RPMI7951 (cell line): Measurements from ENCODE around the gene MCM3. TPM values are rescaled to one million over a fixed set of nuclear protein-coding genes. Genes with fewer than 3 reads are reported as not detected.

Experiments used
- DNase-seq: peaks from one replicate; pipeline ENCODE4 v3.0.0-alpha.2; 2012; ENCODE audit warnings: low read depth
- total RNA-seq: library from RNA; depleted of rRNA; stranded (reverse); fragments of >200 nt; shearing (Covaris generic); gene quantifications from 2 replicates; pipeline ENCODE4 v1.2.3, GENCODE V29; 2014

MCM3 gene
- total RNA-seq, 1 experiment from 2014 or later = 101 TPM

DNA sequence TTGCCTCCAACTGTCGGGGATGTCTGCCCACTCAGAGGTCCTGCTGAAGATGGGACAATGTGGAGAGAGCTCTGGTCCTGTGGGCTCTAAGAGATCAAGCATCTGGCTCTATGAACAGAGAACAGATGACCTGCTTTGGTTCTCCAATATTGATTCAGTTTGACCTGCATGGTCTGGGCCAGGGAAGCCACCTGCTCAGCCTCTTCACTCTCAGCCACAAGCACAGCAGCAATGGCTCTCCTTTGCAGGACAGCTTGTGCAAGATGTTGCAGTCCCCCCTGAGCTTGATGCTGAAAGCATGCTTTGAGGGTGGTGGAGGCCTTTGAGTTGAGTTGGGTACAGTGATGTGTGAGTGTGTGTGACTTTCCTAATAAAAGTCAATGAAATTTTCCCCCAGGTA, 18.6 kb upstream of the MCM3 start:
- no peak for DNase-seq

DNA sequence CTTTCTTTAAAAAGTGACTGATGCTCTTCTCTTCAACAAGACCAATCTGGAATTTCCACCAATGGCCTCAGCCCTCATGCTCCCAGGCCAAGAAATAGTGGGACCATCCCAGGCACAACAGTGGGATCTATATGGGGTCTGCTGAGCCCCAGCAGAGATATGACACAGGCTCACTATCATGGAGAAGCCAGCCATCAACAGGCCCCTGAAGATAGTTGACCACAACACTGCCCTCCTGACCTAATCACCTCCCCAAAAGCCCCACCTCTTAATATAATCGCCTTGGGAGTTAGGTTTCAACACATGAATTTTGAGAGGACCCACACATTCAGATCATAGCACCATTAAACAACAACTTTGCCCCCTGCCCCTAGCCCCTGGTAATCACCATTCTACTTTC, 16.8 kb upstream of the MCM3 start:
- DNase-seq = no peak

DNA sequence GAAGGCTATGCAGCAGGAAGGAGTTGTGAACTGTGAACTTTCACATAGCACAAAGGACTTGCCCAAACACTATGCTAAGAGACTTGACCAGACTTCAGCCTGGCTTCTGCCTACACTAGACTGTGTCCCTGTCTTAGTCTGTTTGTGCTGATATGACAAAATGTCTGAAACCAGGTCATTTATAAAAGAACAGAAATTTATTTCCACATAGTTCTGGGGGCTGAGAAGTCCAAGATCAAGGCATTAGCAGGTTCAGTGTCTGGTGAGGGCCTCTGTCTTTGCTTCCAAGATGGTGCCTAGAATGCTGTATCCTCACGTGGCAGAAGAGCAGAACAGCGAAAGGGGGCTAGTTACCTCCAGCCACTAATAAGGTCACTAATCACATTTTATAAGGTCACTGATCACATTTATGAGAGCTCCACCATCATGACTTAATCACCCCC, 16.0 kb upstream of the MCM3 start:
- DNase-seq = no peak

DNA sequence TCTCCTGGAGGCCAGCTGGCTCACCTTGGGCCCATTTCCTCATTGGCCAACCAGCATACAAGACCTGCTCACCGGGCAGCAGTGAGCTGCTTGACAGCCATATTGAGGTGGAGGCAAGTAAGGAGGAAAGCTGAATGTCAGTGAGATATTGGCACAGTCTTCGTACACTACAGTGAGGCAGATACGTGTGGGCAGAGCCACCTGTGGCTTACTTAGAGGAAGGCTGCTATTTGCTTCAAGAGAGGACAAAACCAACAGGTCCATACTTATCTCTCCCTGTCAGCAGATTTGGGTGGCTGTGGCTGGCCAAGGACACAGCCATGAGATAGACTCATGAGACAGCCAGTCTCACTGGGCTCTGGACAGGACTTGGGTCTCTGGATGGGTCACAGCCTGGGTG, 15.1 kb upstream of the MCM3 start:
- no peak for DNase-seq

DNA sequence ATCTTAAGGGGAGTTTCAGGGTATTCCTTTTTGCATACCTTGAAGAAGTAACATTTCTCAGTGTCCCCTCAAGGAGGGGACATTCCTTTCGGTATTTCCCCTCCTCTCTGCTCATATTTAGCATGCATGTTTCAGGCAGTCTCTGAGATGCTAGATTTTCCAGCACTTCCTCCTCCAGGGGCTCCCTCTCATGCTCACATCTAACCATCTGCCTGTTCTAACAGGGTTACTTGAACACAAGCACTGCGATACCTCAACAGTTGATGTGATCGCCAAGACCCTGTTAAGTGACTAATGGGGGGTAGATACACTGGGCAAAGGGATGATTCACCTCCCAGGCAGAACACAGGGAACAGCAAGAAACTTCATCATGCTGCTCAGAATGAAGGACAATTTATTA, 12.9 kb upstream of the MCM3 start:
- no peak for DNase-seq

DNA sequence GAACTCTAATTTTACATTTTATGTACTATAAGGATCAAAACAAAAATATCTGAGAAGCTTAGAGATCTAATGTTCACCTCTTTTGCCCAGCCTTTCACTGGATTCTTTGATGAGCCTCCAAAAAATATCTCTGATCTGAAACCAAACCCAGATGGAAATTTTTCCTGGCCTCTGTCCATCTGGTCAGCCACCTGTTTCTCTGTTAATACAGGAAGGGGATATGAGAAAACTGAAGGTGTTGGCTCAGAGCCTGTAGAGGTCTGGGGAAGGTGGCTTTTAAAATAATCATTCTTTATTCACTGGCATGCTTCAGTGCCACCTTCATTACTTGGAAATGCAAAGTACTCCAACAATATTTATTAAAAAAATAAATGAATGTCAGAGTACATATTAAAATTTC, 8.5 kb upstream of the MCM3 start:
- DNase-seq = no peak

DNA sequence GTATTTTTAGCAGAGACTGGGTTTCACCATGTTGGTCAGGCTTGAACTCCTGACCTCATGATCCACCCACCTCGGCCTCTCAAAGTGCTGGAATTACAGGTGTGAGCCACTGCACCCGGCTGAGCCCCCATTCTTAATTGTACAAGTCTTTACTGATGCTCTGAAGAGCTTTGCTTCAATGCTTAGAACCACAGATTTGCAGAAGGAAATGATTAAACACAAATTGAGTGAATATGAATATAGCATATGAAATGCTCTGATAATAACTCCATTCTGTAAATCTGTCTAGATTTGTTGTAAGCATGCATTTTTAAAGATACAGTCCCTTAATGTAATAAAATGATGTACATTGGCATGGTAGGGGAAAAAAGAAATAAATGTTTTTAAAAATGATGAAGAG, 4.3 kb upstream of the MCM3 start:
- DNase-seq = no peak

DNA sequence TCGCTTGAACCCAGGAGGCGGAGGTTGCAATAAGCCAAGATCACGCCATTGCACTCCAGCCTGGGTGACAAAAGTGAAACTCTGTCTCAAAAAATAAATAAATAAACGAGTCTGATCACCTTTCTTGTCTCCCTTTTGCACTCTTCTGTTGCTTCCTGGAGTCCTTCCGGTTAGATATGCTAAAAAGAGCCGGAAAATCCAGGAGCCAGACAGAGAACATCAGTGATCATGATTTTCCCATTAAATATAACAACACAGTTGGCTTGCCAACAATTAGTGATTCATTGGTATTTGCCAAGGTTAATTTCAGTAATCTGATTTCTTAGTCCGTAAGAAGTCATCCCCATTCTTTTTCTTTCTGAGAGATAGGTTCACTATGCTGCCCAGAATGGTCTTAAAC, 3.7 kb upstream of the MCM3 start:
- no peak for DNase-seq

DNA sequence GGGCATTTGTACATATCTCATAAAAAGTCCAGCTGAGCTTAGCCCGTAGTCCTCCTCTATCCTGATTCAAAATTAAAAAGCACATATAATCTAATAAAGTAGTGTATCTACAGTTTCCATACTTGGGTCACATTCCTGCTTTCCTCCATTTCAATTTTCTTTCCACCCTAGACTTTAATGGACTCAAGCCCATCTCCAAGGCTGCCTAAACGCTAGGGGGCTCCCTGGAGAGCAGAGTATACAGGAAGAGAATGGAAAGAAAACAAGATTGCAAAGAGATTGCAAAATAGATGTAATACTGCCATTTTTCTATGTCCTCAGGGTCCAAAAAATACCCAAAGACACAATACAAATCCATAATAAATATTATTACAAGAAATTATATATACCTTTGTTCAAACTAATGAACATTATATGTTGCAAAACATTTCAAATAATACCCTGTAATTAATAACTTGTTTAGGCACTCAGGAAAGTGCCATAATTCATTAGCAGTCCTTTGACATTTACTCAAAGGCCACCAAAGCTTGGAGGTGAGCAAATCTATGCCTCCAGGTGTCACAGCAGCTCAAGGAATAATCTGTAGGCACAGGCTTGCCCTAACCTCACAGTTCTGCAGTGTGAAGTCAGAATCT, 2.4 kb upstream of the MCM3 start:
- peak; percentile 74 for DNase-seq

DNA sequence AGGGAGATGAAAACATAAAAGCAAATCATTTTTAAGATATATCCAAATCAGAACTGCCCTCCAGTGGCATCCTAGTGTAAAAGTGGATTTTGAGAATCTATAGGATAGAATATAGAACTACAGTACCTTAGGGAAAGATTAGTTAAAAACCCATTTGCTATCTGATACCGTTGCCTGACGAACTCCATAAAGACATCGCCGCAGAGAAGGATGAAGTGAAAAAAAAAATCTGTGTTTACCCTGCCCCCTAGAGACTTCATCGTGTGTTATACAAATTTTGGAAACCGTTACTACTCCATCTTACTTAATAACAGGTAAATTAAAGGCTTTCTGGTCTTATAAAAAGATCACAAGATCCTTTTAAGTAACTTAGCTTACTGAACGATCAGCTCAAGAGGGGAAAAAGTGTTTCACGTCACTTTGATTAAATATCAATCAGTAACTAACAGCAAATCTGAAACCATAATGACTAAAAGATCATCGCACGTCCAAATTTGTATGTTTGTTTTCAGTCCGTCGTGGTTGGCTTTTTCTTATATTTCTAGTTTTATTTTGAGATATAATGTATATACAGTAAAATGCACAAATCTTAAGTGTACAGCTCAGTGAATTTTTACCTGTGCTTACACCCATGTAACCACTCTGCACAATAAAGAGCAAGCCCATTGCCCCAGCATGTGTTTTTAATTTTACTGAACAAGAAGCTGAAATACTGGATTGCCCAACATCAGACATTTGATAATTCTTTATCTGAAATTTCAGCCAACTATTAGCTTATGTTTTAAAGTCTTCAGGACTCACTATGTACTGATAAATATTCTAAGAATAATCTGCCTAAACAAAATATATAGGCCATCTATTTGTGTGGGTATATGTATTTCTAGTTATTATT, 881 bp upstream of the MCM3 start:
- DNase-seq = peak; percentile 51

DNA sequence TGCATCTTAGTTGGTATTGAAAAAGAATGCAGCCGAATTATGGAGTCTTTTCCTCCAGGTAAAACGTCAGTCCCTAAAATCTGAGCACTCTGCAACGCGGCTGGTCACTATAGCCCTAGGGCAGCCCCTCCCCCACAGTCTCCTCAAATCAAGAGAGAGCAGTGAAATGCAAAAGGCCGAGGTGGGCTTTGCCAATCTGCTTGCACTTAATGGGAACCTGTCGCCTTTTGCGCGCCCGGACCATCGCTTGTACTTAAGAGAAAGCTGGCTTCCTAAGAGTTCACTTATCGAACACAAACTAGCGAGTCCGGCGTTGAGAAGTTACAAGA, 447 bp downstream of the MCM3 start:
- peak; percentile 42 for DNase-seq

DNA sequence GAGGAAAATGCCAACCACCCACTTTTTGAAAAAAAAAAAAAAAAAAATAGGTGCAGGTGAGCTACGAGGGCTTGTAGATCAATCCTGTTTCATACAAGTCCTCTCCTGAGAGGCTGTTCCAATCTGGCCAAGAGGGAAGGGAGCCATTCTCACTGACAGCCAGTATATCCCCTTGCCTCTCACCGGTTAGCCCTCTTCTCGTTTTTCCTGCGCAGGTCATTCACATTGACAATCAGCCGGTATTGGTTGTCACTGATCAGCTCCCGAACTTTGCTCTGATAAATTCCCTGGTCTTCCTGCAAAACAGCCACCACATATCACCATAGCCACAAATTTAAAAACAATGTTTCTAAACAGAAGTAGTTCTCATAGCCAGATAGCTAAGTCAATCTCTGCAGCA, 1.4 kb downstream of the MCM3 start:
- no peak for DNase-seq

DNA sequence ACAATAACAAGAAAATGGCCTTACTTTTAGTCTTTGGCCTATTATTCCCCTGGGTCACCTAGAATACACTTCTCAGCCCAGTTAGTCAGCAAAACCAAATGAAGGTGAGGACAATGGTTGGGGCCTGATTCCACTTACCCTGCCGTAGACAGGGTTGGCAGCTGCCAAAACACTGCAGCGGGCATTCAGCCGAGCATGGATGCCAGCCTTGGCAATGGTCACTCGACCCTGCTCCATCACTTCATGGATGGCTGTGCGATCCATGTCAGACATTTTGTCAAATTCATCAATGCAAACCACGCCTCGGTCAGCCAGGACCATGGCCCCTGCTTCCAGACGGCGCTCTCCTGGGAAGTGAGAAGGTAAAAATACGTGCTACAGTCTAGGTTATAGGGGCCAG, 8.4 kb downstream of the MCM3 start:
- no peak for DNase-seq

DNA sequence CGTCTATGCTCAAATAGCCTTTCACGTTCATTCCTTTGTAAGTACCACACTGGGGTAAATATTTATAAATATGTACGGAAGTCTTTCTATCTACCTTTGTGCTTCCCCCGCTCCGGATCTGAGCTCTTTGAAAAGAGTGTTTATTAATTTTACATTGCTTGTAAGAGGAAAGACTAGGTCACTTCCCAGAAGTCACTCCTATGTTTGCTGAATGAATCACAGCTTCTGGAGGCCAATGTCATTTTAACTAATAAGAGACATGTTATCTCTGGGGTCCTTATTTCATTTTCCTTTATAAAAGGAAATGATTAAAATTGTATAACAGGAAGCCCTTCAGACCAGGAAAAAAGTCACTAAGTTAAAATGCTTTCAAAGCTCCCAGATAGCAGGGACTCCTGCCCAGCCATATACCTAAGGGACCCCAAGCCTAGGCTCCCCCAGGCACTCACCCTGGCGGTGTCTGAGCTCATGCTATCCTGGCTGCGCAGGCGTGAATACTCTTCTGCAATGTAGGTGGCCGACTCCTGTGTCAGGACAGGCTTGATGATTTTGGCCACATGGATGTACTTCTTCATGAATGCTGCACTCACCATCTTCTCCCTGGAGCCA, 12.6 kb downstream of the MCM3 start:
- no peak for DNase-seq

DNA sequence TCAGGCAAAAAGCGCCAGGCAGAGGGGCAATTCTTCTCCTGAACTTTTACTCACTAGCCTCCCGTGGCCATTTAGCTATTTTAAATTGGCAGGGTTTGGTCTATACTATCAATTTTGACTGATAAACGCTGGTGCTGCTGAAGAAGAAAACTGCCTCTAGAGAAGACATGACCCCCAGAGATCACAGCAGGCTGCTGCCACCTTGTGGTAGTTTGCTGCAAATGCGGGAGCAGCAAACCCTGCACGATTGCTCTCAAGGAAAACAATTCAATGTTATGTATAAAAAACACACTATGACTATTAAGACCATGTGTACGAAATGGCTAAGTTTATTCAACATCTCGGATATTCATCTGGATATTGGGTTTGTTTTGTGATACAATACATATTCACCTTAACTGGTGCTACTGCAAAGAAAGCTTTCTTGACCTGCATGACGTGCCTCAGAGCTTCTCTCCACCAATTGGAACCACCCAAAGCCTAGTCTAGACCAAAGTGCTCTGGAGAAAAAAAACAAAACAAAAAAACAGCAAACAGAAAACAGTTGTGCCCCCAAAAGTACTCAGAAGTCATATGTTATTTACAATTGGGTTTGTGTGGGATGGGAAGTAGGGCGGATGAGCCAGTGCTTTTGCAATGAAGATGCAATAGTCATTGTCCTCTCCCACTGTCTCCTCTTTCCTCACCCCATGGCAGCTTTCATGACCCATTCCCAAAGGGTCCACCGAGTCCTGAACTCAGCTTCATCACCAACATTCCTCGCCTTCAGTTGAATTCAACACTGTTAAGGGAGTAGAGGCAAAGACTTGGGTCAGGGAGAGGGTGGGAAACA, 20.6 kb downstream of the MCM3 start:
- DNase-seq = peak; percentile 60

DNA sequence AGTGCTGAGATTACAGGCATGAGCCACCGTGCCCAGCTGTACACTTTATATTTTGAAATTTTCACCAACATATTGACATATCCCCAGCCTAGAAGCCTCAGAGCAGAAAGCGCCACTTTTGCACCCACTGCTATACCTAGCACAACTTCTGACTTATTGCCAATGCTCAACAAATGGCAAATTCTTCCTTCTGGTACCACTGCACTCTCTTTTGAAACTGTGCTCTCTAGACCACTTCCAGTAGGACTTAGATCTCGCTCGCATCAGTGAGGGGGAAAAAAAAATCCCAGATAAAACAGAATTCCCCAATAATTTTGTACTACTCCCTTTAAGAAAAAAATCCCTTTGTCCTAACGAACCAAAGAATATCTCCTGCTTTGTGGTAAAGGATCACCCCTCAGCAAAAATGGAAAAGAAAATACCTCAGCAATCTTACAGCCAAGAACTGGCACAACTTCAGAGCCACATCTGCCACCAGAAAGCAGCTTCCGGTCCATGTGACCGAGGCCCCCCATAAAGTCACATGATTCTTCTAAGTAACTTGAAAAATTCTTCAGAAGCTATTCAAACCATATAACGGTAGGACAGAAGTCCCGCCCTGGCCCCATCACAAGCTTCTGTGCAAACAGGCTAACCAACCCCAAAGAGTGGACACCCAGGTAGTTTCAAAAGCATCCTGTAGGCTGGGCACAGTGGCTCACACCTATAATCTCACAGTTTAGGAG, 21.8 kb downstream of the MCM3 start:
- no peak for DNase-seq

DNA sequence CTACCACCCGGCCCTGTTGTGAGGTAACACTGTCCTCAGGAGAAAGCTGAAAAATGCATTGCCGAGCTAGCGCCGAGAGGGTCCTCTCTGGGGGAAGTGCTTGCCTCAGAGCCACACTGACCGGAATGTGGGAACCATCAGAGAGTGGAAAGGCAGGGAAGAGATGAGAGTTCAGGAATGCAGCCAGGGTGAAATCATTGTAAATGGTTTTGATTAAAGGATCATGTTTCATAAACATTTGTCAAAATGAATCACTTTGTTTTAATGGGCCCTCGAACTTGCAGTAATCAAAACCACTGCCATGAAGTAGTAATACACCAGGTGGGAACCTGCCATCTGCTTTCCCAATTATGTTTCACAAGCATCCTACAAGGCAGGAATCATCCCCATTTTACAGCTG, 23.3 kb downstream of the MCM3 start:
- DNase-seq = peak; percentile 41

DNA sequence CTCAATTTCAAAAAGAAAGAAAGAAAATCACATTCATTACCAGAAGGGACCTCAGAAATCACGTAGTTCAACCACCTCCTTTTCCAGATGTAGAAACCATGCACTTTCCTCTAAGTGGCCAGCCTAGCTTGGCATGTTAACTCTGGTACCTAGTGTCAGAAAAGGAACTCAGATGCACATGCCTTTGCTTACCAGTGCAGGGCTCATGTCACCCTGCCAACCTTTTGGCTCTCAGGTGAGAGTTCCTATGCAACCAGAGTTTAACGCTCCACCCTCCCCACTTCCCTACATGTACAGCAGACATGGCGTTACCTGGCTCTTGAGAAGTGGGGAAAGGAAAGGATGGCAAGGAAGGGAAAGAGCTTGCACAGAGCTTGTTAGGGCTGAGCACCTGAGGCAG, 23.9 kb downstream of the MCM3 start:
- DNase-seq = no peak

DNA sequence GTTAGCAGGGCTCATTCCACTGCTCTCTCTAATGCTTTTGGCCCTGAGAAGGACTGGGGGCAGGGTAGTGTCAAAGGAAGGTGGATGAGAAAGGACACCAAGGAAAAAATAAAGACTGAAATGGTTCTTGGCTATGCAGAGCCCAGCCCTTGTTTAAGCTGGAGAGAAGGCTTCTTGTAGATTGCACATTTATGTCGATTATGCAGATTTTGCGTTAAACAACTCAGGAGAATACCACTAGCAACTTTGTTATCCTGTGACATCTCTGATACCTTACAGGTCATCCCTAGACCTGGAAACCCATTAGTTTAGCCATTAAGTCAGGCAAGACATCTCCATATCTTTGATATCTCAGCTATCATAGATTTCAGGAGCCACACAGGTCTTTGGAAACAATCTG, 29.1 kb downstream of the MCM3 start:
- DNase-seq = no peak

DNA sequence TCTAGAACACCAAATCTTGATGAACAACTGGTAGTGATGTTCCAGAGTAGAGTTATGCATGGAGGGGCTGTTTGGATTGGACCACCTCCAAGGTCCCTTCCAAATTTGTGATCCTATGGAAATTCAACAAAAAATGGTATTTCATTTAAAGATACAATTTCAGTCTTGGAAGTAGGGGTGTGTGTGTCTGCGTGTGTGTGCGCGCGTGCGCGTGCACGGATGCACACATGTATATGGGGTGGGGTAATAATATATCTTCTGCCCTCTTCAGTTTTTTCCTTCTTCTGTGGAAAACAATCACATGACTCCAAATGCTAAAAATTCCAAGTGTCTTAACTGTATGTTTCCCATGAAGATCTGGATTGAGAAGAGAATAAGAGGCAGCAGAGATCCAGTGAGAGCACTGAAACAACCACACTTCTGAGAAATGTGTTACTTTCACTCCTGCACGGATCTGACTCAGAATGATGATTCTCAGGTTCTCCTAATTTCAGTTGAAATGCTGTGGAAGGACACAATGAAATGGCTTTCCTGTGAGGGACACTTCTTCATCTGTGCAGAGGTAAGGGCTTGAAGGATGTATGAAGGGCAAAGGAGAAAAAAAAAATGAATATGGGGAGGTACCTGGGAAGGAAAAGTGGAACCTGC, 29.7 kb downstream of the MCM3 start:
- no peak for DNase-seq

DNA sequence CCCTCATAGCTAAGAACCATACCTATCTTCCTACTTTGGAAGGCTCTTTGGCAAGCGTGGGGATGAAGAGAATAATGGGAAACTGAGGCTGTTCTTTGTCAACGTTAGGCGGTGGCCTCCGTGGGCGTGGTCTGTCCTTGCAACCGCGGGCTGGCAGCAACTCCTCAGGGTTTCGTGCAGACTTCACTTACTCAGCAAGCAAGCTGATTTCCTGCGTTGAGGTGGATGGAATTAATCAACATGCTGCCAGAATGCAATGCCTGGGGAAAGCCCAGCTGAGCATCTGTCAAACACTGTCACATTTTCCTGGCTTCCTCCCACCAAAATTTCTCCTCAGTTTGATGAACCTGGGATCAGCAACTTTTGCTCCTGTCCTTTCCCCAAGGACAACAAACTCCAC, 31.0 kb downstream of the MCM3 start:
- DNase-seq = peak; percentile 79
